Psoas muscle (tissue), 8 donors: ENCODE measurements around the gene ADCY5. TPM values are rescaled to one million over a fixed set of nuclear protein-coding genes. Genes with fewer than 3 reads are reported as not detected.

Experiments
- ATAC-seq, 4 donors: fragments of 200-7000 bp; cut with Tn5 transposase; one replicate each; pipeline ENCODE4 v1.9.1; 2020; ENCODE audit warnings: moderate library complexity in 3 of 4, mild to moderate bottlenecking in 2 of 4
- DNase-seq, 2 donors: peaks; one replicate each; pipeline ENCODE4 v3.0.0-alpha.2; 2020
- H3K27ac ChIP-seq: fragments of 200-600 bp; one replicate; pipeline ENCODE4 v1.8.0; 2022
- H3K27me3 ChIP-seq, 3 donors: fragments of 200-600 bp in 1 of 3; one replicate each; pipeline versions ENCODE4 v1.6.1 to v1.8.0; 2013 to 2022; ENCODE audit warnings: low read length in 2 of 3, mild to moderate bottlenecking in 2 of 3, moderate library complexity in 1 of 3; ENCODE audit not compliant: insufficient read depth in 3 of 3
- H3K36me3 ChIP-seq, 2 donors: fragments of 200-600 bp in 1 of 2; one replicate each; pipeline versions ENCODE4 v1.6.1 to v1.8.0; 2013 to 2022; ENCODE audit warnings: low read depth in 1 of 2, mild to moderate bottlenecking in 1 of 2, moderate library complexity in 1 of 2; ENCODE audit not compliant: insufficient read depth in 1 of 2
- H3K4me1 ChIP-seq: fragments of 200-600 bp; one replicate; pipeline ENCODE4 v1.8.0; 2022
- H3K4me3 ChIP-seq: fragments of 200-600 bp; one replicate; pipeline ENCODE4 v1.8.0; 2022; ENCODE audit warnings: mild to moderate bottlenecking
- H3K9me3 ChIP-seq: fragments of 200-600 bp; one replicate; pipeline ENCODE4 v1.8.0; 2022
- CTCF ChIP-seq: fragments of 200-600 bp; IDR thresholded peaks from one replicate; pipeline ENCODE4 v1.8.0; 2022; ENCODE audit warnings: antibody characterized with exemption
- WGBS, 3 donors: extraction: QIAGEN DNeasy Blood & Tissue Kit; methylation state at CpG; one replicate each; pipeline versions ENCODE4 v1.1.6 to v1.1.7; 2013; 5-methylcytosine and 5-hydroxymethylcytosine counted together
- intact Hi-C, 2 donors: fragments of 100-400 bp; cut with DNase I; formaldehyde crosslinking; loops; one replicate each; pipeline versions ENCODE4 v1.11.0 to v1.14.2; 2022
- polyA plus RNA-seq, 3 donors: library from polyadenylated mRNA; stranded (reverse); fragments of 200-250 nt; gene quantifications; one replicate each; pipeline ENCODE4 v1.2.3, GENCODE V29; 2013
- total RNA-seq, 4 donors: library from RNA; stranded (reverse); fragmentation: NEBNext Ultra II Directional in 2 of 4; extraction: Animal tissue kit (Norgen Biotek cat#: 25700) in 2 of 4; gene quantifications; one replicate each; pipeline versions ENCODE4 v1.2.1 to v1.2.4, GENCODE V29; 2021 to 2023
- donor health status: healthy with polysubstance abuse.
- donor health status: DM: no; HTN: no; CAD: no; lungs with moderate emphysema.
- donor health status: Bipolar disorder and iron deficiency.
- donor health status: healthy.
- donor health status: DM: yes; HTN: yes; CAD: no.
- donor health status: DM: no; HTN: no; CAD: no.
- donor health status: DM: no; HTN: no; CAD: no.
- donor health status: DM: yes; HTN: yes; CAD: no.

The ADCY5 gene
- total and polyA plus RNA-seq, 7 donors: 1.0 to 4.4 (median 1.6) TPM

- TF ChIP-seq CTCF: no peak
- no peak for DNase-seq
- 81 to 85% (median 83%) methylated on average over 8 of the region's 8 CpGs for WGBS, 3 donors
- Histone ChIP-seq H3K4me1 (no peaks in the 10 kb centered on the region), H3K36me3 (no peaks in the 10 kb centered on the region), H3K4me3 (no peak overlapping the region), H3K27ac (no peak overlapping the region), H3K9me3 (no peaks in the 10 kb centered on the region), H3K27me3 (peaks cover 0 to 6% (median 2%) of the 10 kb centered on the region in 3 donors)
- no peak for ATAC-seq
- intact Hi-C loops: no loop called here
Observed at GRCh38 chr3:123321806-123322205, 127.1 kb downstream of the ADCY5 start.

- intact Hi-C loops: no loop called here
- Histone ChIP-seq H3K4me3 (no peak overlapping the region), H3K27ac (no peak overlapping the region), H3K36me3 (no peaks in the 10 kb centered on the region), H3K9me3 (no peaks in the 10 kb centered on the region), H3K27me3 (peaks cover 0 to 6% (median 2%) of the 10 kb centered on the region in 3 donors), H3K4me1 (no peaks in the 10 kb centered on the region)
- ATAC-seq (no peak), DNase-seq (no peak)
- 80 to 90% (median 84%) methylated on average over 5 of the region's 5 CpGs for WGBS, 3 donors
- TF ChIP-seq CTCF: no peak
Observed at GRCh38 chr3:123320221-123320620, 128.7 kb downstream of the ADCY5 start.

GRCh38 chr3:123319760-123320159 lies 129.1 kb downstream of the ADCY5 start:
- no peak overlapping the region for H3K27ac ChIP-seq
- intact Hi-C loops: no loop called here
- WGBS, 3 donors: 41 to 44% (median 42%) methylated on average over 10 of the region's 10 CpGs
- no peak overlapping the region for H3K4me3 ChIP-seq
- H3K27me3 ChIP-seq: peaks cover 0 to 9% (median 2%) of the 10 kb centered on the region in 3 donors
- DNase-seq: no peak
- no peaks in the 10 kb centered on the region for H3K36me3 ChIP-seq
- H3K9me3 ChIP-seq: no peaks in the 10 kb centered on the region
- no peak for TF ChIP-seq CTCF
- H3K4me1 ChIP-seq: no peaks in the 10 kb centered on the region
- ATAC-seq: no peak

GRCh38 chr3:123318374-123318773 lies 130.5 kb downstream of the ADCY5 start:
- DNase-seq (no peak), ATAC-seq (no peak)
- no peaks in the 10 kb centered on the region for H3K9me3 ChIP-seq
- intact Hi-C loops: no loop called here
- H3K36me3 ChIP-seq: no peaks in the 10 kb centered on the region
- no peak overlapping the region for H3K4me3 ChIP-seq
- TF ChIP-seq CTCF: no peak
- H3K4me1 ChIP-seq: no peaks in the 10 kb centered on the region
- H3K27ac ChIP-seq: no peak overlapping the region
- H3K27me3 ChIP-seq: peaks cover 0 to 20% (median 2%) of the 10 kb centered on the region in 3 donors
- WGBS, 3 donors: 79 to 86% (median 80%) methylated on average over 3 of the region's 3 CpGs

GRCh38 chr3:123317716-123318115 lies 131.2 kb downstream of the ADCY5 start:
- H3K27me3 ChIP-seq: peaks cover 0 to 26% (median 0%) of the 10 kb centered on the region in 3 donors
- H3K4me3 ChIP-seq: no peak overlapping the region
- no peak for DNase-seq
- H3K36me3 ChIP-seq: no peaks in the 10 kb centered on the region
- H3K4me1 ChIP-seq: no peaks in the 10 kb centered on the region
- H3K9me3 ChIP-seq: no peaks in the 10 kb centered on the region
- intact Hi-C loops: no loop called here
- ATAC-seq: no peak
- WGBS, 3 donors: 84 to 89% (median 88%) methylated on average over 12 to 14 of the region's 14 CpGs
- no peak overlapping the region for H3K27ac ChIP-seq
- TF ChIP-seq CTCF: no peak
